ENCODE results near the gene KRTAP19-8.

Gene KRTAP19-8

DNA sequence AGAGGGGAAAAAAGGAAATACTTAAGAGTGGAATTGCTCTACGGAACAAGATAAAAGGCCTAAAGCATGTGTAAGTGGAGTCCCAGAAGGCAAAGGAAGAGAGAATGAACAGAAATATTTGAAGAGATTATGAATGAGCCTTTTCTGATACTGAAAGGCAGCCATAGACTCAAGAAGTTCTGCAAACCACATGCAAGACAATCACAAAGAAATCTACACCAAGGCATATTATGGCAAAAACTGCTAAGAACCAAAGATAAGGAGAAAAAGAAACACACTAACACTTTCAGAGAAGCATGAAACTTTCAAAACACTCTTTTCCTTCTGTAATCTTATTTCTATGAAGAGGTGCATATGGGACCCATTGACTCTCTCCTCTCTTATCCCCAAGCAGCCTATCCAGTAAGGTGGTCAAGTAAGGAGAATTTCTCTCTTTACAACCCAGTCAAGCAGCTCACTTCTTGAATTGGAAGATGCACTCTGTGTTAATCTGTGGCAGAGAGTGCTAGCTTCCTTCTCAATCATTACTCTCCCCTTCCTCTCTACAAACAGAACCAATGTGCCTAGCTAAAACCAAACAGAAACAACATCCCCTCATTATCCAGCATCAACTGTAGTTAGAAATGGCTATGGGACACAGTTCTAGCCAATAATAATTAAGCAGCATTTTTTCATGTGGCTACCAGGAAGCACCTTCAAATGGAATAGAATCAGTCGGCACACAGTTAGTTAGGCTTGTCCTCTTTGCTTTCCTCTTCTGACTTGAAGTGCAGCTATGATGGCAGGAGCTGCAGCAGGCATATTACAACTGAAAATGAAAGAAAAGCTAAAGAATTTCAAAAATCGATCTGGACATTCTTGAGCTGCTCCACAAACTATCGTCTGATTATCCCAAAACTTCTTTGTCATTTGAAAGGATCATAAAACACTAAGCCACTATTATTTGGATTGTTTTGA lies 25.9 kb downstream of the KRTAP19-8 start:
- DNase-seq (ENCODE audit: low read depth, low spot score) = no peak

DNA sequence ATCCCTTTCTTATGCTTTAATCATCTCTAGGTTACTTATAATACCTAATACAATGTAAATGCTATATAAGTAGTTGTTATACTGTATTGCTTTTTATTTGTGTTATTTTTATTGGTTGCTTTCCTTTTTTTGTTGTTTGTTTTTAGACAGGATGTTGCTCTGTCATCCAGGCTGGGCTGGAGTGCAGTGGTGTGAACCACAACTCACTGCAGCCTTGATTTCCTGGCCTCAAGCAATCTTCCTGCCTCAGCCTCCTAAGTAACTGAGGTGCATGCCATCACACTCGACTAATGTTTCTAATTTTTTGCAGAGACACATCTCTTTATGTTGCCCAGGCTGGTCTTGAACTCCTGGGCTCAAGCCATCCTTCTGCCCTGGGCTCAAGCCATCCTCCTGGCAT lies 26.9 kb downstream of the KRTAP19-8 start:
- DNase-seq (ENCODE audit: low read depth, low spot score) = no peak

- DNase-seq (ENCODE audit: low read depth, low spot score) = no peak
These were observed 29.9 kb downstream of the KRTAP19-8 start for GRCh38 chr21:31008355-31008754.

GRCh38 chr21:31005019-31005418 lies 33.3 kb downstream of the KRTAP19-8 start:
- no peak for DNase-seq (ENCODE audit: low read depth, low spot score)

- DNase-seq (ENCODE audit: low read depth, low spot score) = no peak
These were observed 34.8 kb downstream of the KRTAP19-8 start for GRCh38 chr21:31003471-31003870.

GRCh38 chr21:30997541-30997940 lies 40.7 kb downstream of the KRTAP19-8 start:
- DNase-seq (ENCODE audit: low read depth, low spot score) = no peak

- no peak for DNase-seq (ENCODE audit: low read depth, low spot score)
These were observed 41.5 kb downstream of the KRTAP19-8 start for GRCh38 chr21:30996728-30997127.

GRCh38 chr21:30994932-30995331 lies 43.3 kb downstream of the KRTAP19-8 start:
- DNase-seq (ENCODE audit: low read depth, low spot score) = no peak

GRCh38 chr21:30990514-30991262 lies 47.6 kb downstream of the KRTAP19-8 start:
- DNase-seq (ENCODE audit: low read depth, low spot score) = no peak

DNA sequence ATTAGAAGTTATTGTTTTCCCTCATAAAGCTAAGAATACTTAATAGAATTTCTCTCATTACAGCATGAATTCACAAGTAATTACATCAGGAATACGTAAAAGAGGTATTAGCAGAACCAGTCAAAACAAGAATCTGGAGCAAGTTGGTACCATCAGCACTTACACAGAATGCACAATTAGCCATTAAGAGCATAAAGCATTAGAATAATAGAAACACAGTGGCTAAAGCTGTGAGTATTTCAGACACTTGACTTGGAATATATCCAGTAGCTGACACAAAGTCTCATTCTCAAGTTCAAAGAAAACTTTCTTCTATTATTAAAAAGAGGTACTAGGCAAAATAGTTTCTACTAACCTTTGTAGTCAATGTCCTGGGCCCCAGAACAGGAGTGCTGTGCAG lies 49.6 kb downstream of the KRTAP19-8 start:
- DNase-seq (ENCODE audit: low read depth, low spot score) = no peak
